C4-2B (cell line): ENCODE results near the gene KLK5.

ENCODE experiments used
- ZFX ChIP-seq: fragments of 450-650 bp; IDR thresholded peaks from 2 replicates; pipeline ENCODE4 v1.6.1; 2017
- TF ChIP-seq, protein P1 (sequence below): fragments of 450-650 bp; conservative IDR thresholded peaks from 2 replicates; pipeline ENCODE4 v1.5.1; 2017; ENCODE audit warnings: mild to moderate bottlenecking

DNA sequence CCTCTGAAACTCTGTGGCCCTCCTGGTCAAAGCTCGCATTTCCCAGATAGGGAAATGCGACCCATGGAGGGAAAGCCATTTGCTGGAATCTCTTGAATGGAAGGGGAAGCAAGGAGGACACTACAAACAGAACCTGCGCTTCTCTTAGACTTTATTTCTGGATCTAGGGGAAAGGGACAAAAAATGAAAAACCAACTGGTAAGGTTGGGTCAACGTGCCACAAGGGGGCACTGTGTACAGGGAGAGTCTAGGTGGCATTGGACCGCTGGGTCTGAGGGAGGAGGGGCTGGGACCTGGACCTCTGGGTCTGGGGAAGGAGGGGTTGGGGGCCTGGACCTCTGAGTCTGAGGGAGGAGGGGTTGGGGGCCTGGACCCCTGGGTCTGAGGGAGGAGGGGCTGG, 46.6 kb downstream of the KLK5 start:
- TF ChIP-seq, protein P1, sequence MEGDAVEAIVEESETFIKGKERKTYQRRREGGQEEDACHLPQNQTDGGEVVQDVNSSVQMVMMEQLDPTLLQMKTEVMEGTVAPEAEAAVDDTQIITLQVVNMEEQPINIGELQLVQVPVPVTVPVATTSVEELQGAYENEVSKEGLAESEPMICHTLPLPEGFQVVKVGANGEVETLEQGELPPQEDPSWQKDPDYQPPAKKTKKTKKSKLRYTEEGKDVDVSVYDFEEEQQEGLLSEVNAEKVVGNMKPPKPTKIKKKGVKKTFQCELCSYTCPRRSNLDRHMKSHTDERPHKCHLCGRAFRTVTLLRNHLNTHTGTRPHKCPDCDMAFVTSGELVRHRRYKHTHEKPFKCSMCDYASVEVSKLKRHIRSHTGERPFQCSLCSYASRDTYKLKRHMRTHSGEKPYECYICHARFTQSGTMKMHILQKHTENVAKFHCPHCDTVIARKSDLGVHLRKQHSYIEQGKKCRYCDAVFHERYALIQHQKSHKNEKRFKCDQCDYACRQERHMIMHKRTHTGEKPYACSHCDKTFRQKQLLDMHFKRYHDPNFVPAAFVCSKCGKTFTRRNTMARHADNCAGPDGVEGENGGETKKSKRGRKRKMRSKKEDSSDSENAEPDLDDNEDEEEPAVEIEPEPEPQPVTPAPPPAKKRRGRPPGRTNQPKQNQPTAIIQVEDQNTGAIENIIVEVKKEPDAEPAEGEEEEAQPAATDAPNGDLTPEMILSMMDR, result peak; percentile 63; the same call in 1 of the 2 replicates
- no peak for TF ChIP-seq ZFX
